SH-SY5Y (cell line): ENCODE data around the gene METTL16.

Experiments
- GATA2 ChIP-seq: IDR thresholded peaks from 2 replicates; pipeline ENCODE4 v1.6.1; 2011; ENCODE audit warnings: mild to moderate bottlenecking, low read depth, low read length
- GATA3 ChIP-seq: IDR thresholded peaks from 2 replicates; pipeline ENCODE4 v1.6.1; 2011; ENCODE audit warnings: low read depth, mild to moderate bottlenecking, low read length, moderate library complexity

DNA sequence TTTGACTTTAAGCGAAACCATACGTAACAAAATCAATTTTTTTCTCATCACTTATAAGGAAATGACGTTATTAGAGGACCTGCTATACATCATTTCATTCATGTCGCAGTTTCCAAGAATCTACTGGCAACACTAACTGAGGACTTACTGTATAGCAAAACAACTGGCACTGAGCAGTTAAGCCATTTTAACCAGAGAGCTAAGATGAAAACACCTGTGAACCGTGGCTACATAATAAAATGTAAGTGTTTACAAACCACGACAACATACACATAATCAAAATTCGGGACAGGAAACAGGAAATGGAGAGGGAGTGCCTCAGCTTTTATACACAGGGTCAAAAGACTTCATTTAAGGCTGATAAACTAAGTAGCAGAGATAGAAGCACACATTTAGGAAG is 29.5 kb downstream of the METTL16 start:
- TF ChIP-seq GATA2, result no peak
- TF ChIP-seq GATA3, result no peak
